ENCODE data around the gene RBM45. TPM values are rescaled to one million over a fixed set of nuclear protein-coding genes. Genes with fewer than 3 reads are reported as not detected.

The RBM45 gene
- total RNA-seq, 4 donors from 2014 or later, result 1.6 to 13.2 (median 8.4) TPM

DNA sequence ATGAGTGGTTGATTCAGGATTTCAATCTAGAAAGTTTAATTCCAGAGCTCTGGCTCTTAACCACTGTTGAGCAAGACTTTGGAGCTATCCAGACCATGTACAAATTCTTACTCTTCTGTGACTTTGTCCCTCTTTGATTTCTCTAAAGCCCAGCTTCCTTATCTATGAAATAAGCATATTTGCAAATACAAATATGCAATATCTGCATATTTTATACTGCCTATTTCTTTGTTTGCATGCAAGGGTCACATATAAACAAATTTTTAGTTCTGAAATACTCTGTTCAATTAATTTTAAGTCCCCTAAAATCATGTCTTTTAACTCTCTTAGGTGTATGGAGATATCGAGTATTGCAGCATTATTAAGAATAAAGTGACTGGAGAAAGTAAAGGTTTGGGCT lies 5.5 kb downstream of the RBM45 start:
- no peak overlapping the region for H3K27ac ChIP-seq
- H3K4me1 ChIP-seq, result peaks cover 0 to 15% (median 9%) of the 10 kb centered on the region in 3 donors
- H3K4me3 ChIP-seq, result no peak overlapping the region
- DNase-seq, result no peak
- intact Hi-C loops (cut with DNase I), result loop anchor here (10.0 kb wide), 1 partner anchor 297 kb away; no protein-coding TSS in a partner anchor
- H3K36me3 ChIP-seq, result peaks cover 0 to 63% (median 0%) of the 10 kb centered on the region in 3 donors
- no peaks in the 10 kb centered on the region for H3K9me3 ChIP-seq
- 91 to 95% methylated on average over 1 of the region's 1 CpG for WGBS, 2 donors
- TF ChIP-seq CTCF (IDR thresholded peaks at IDR 0.05) (no peak), POLR2A (IDR thresholded peaks at IDR 0.05) (no peak)
- H3K27me3 ChIP-seq, result no peaks in the 10 kb centered on the region

GRCh38 chr2:178119179-178119922 lies 7.1 kb downstream of the RBM45 start:
- intact Hi-C loops (cut with DNase I), result loop anchor here (10.0 kb wide), 1 partner anchor 295 kb away; no protein-coding TSS in a partner anchor

DNA sequence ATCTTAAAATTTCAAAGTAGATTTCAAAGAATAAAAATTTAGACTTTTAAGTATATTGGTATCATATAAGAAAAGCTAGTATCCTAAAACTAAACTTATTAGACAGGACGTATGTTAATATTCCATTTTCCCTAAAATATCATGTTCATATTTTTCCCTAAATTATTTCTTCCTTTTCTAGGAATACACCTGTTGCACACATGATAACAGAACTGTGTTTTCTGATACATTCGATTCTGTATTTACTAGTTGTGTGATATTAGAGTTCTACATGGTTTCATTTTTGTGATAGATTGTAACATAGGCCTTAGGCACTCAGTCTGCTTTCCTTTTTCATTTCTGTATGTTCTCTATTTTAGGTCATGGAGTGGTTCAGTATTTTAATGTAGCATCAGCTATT lies 10.9 kb downstream of the RBM45 start:
- WGBS, 2 donors, result 94% methylated on average over 2 of the region's 2 CpGs
- H3K9me3 ChIP-seq, result no peaks in the 10 kb centered on the region
- peaks cover 0 to 96% (median 7%) of the 10 kb centered on the region in 3 donors for H3K36me3 ChIP-seq
- TF ChIP-seq CTCF (IDR thresholded peaks at IDR 0.05) (no peak), POLR2A (IDR thresholded peaks at IDR 0.05) (no peak)
- no peaks in the 10 kb centered on the region for H3K27me3 ChIP-seq
- H3K4me1 ChIP-seq, result no peaks in the 10 kb centered on the region
- H3K4me3 ChIP-seq, result no peak overlapping the region
- no peak overlapping the region for H3K27ac ChIP-seq
- no peak for DNase-seq
- intact Hi-C loops (cut with DNase I), result no loop called here

More at GRCh38 chr2:178119179-178119922, 7.1 kb downstream of the RBM45 start:
- DNase-seq, result no peak
- TF ChIP-seq CTCF (IDR thresholded peaks at IDR 0.05) (no peak), POLR2A (IDR thresholded peaks at IDR 0.05) (no peak)
- no peaks in the 10 kb centered on the region for H3K27me3 ChIP-seq
- H3K4me1 ChIP-seq, result no peaks in the 10 kb centered on the region
- H3K4me3 ChIP-seq, result no peak overlapping the region
- 86 to 88% methylated on average over 3 of the region's 3 CpGs for WGBS, 2 donors
- peaks cover 0 to 79% (median 2%) of the 10 kb centered on the region in 3 donors for H3K36me3 ChIP-seq
- H3K9me3 ChIP-seq, result no peaks in the 10 kb centered on the region
- H3K27ac ChIP-seq, result no peak overlapping the region

DNA sequence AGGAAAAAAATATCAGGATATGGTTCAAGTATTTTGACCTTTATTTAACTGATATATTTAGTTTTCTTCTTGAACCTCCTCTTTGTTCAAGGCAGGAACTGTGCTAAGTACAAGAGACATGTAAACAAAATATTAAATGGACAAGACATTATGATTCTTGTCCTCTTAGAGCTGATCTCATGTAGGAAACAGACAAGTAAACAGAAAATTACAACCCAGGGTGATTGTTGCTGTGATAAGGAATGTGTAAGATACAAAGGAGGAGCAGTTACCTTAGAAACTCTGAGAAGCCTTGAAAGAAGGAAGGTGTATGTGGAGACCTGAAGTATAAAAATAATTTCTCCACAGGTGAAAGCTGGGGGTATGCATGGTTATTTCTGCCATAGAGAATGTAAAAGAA lies 12.9 kb downstream of the RBM45 start:
- H3K36me3 ChIP-seq, result peaks cover 0 to 93% (median 7%) of the 10 kb centered on the region in 3 donors
- no peaks in the 10 kb centered on the region for H3K9me3 ChIP-seq
- DNase-seq, result no peak
- no peak overlapping the region for H3K27ac ChIP-seq
- H3K27me3 ChIP-seq, result no peaks in the 10 kb centered on the region
- H3K4me3 ChIP-seq, result no peak overlapping the region
- intact Hi-C loops (cut with DNase I), result no loop called here
- TF ChIP-seq CTCF (IDR thresholded peaks at IDR 0.05), result no peak
- no peak for TF ChIP-seq POLR2A (IDR thresholded peaks at IDR 0.05)
- no peaks in the 10 kb centered on the region for H3K4me1 ChIP-seq

DNA sequence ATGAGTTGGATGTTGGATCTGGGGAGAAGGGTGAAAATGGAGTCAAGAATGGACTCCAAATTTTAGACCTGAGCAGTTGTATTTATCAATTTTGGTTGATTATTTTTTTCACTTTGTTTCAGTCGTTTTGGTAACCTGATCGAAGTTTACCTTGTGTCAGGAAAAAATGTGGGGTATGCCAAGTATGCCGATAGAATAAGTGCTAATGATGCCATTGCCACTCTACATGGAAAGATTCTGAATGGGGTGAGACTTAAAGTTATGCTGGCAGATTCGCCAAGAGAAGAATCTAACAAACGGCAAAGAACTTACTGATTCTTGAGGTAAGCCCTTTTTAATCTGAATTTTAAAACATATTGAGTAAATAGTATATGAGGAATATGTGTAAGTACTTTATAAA lies 13.6 kb downstream of the RBM45 start:
- intact Hi-C loops (cut with DNase I), result no loop called here
- TF ChIP-seq POLR2A (IDR thresholded peaks at IDR 0.05), result no peak
- no peak for TF ChIP-seq CTCF (IDR thresholded peaks at IDR 0.05)
- Histone ChIP-seq H3K9me3 (no peaks in the 10 kb centered on the region), H3K4me1 (no peaks in the 10 kb centered on the region), H3K27ac (no peak overlapping the region), H3K27me3 (no peaks in the 10 kb centered on the region), H3K36me3 (peaks cover 0 to 90% (median 7%) of the 10 kb centered on the region in 3 donors), H3K4me3 (no peak overlapping the region)
- no peak for DNase-seq
- WGBS, 2 donors, result 79 to 80% methylated on average over 5 of the region's 5 CpGs

Data from esophagus squamous epithelium (tissue), 5 donors.